T1000 (cell line): ENCODE data around the gene LMCD1.

Experiments
- DNase-seq: peaks from one replicate; lab custom pipeline; 2025; ENCODE audit warnings: mixed read lengths; lab: John Stamatoyannopoulos, UW

LMCD1 gene

DNA sequence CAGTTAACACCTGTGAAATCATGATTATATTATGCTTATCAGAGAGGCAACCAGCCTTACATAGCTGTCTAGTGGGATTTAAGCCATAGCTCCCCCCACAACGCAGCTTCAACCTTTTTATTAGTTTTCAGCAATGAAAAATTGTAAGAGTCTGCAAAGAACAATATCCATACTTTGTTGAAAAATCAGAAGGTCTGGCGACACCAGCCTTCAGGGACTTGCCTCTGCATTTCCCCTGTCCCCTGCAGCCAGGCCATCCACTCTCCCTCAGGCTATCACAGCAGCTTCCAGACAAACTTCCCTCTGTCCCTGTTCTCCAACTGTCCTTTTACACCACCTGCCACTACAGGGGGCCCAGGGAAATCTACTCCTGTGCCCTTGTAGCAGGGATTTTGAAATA lies 83.0 kb downstream of the LMCD1 start:
- DNase-seq = no peak

DNA sequence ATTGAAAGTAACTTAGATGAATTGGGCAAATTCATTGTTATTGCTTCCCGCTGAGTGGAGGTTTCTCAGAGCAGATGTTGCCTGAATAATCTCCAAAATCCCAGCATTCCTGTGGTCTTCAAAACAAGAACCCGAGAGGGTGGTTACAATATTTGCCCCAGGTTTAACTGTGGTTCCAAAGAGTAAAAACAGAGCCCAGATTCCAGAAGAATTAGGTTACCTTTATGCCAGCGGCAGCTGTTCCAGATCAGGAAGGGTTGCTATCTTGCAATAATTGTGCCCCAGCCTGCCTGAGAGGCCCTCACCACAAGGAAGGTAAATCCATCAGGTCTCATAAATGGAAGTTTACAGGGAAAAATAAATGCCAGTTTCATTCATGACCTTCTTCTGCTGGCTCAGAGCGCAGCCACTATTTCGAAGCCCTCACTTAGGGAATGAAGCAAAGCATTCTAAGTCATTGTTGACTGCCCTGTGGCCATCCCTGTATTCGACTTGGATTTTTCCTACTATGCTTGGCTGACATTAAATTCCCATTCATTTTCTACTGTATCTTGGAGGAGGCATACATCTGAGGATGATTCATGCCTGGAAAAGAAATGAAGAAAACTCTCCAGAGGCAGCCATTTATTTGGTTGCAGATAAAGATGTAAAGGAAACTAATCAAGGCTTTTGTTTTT lies 88.4 kb downstream of the LMCD1 start:
- no peak for DNase-seq

DNA sequence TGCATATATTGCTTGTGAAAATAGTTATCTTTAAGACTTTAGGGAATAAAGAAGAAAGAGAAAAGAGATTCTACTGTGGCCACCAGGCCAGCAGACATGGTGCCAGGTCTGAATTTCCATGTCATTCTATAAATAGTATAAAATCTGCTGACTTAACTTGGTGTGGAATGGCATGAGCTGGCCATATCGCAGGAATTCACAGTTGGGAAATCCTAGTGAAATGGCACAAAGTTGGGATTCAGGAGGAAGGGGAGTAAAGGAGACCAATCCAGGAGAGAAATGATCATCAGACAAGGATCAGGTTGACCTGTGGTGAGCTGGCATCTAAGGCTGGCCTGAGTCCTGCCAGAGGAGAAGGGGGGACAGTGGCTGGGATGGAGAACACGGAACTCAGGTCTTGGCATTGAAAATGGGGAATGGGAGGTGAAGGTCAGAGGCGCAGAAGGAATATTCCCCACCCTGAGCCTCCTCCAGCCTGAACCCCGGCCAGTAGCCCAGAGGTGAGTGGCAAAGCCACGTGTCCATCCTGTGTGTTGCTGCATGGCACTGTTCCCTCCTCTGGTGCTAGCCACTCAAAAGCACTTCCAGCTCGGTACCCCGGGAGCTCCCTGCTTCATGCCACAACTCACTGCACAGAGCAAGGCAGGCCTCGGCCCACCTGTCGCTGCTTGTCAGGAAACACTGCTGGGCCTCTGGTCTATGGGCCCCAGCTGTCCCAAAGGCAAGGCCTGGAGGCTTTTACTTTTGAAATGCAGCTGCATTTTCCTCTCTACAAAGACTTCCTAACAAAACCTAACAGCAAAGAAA lies 91.6 kb downstream of the LMCD1 start:
- no peak for DNase-seq

DNA sequence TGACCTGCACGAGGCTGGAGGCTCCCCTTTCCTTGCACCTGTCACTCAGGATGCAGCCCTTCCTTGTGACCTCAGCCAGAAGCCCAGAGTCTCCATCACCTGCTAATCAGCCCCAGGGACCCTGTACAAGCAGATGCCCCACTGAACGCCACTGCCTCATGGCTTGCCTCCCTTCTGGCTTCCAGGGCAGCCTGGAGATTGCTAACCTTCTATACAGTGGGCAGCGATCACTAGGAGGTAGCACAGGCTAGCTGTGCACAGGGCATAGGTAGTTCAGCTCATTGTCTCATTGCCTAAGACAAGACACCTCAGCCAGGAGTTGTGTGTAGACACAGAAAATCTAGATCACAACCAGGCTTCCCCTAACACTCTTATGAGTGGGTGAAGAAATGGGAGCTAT lies 93.6 kb downstream of the LMCD1 start:
- DNase-seq = no peak

- DNase-seq = no peak
These were observed 94.1 kb downstream of the LMCD1 start for GRCh38 chr3:8595695-8596115.

DNA sequence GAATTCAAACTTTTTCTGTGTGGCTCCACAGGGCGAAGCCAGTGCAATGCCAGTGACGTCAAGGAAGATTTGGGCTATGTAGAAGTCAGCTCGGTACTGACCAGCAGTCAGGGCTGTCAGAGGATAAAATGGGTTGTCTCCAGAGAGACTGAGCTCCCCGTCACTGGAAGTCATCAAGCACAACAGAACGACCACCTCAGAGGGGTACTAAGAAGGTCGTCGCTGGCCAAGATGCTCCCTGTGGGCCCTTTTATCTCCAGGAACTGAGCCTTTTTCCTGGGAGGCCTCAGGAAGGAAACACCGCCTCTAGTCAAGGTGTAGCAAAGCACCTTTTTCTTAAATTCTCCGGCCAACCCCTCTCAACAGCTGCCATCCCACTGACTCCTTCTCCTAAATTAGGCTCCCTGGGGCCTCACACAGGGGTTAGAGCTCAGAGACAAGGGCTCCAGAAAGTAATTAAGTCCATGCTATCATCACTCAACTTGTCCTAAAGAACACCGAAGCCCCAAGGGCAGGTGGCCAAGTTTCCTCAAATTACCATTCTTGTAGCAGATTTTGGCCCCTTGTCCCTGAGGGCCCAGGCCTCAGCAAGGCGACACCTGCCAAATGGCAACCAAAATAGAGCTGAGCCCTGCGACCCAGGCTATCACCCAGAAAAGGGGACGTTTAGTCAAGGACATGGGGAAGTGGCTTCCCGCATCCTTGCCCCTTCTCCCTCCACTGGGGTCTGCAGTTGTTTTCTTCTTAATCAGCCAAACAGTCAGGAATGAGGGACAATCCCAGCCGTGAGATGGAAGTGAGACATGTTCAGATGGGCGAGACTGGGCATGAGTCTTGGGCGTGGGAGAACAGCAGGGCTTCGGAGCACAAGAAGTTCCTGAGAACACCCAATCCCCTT lies 94.9 kb downstream of the LMCD1 start:
- DNase-seq = no peak

GRCh38 chr3:8597219-8597853 lies 95.7 kb downstream of the LMCD1 start:
- no peak for DNase-seq

DNA sequence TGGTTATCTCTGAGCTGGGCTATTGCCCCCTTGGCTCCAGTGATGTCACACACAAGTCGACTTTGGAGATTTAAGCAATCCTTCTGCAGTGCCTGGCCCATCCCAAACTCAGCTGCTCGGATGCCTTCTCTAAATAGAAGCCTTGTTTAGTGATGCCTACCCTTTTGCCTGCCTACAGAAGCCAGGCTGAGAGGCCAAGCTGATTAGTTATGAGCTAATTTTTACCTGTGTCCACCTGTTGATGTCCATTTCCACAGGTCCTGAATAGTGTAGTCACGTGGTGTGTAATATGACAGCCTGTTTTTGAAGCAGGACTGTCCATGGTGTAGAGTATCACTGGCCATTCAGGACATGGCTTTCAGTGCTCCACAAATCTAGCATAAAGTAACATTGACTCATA lies 97.5 kb downstream of the LMCD1 start:
- no peak for DNase-seq

DNA sequence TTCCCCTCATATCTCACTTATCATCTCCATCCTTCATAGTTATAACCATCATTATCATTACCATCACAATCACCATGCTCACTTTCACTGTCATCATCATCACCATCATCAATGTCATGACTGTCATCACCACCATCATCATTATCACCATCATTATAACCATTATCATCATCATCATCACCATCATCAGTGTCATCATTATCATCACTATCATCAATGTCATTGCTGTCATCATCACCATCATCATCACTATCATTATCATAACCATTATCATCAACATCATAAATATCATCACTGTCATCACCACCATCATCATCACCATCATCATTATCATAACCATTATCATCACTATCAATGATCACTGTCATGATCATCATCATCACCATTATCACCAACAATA lies 98.8 kb downstream of the LMCD1 start:
- DNase-seq = no peak

DNA sequence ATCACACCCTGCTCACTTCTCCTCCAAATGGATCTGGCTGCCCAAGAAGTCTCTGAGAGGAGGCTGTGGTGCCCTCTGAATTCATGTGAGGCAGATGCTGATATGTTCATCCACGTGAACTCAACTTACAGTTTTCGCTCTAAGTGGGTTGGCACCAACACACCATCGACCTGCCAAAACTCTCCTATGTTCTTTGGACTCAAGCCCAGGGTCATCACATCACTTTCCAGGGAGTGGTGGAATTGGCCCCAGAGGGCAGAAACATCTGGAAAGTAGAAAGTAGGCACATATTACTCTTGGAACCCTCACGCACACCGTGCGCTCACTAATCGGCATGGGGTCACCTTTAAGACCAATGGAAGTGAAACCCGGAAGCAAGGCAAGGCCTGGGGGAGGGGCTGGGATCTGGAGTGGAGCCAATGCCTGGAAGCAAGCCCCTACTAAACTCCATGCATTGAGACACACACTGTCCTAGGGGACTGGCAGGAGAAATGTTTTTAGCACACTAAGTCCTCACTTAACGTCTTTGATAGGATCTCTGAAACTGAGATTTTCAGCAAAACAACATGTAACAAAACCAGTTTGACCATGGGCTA lies 101.6 kb downstream of the LMCD1 start:
- DNase-seq = no peak

GRCh38 chr3:8604006-8604405 lies 102.4 kb downstream of the LMCD1 start:
- no peak for DNase-seq

DNA sequence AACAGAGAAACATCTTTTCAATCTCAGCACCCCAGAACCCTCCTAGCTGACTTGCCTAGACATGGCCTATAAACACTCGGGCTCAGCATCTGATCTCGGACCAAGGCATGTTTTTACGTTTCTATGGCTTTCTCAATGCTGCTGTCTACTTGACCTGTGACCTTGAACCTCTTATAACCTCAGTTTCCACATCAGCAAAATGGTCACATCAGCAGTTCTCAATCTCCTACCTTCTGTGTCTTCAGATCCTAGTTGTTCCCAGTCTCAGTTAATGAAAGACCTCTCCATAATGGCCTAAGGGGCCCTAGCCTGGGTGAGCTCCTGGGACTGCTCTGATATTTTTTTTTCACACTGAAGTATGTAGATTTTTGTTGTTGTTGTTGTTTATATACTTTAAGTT lies 103.4 kb downstream of the LMCD1 start:
- DNase-seq = no peak

GRCh38 chr3:8606701-8607231 lies 105.1 kb downstream of the LMCD1 start:
- no peak for DNase-seq

DNA sequence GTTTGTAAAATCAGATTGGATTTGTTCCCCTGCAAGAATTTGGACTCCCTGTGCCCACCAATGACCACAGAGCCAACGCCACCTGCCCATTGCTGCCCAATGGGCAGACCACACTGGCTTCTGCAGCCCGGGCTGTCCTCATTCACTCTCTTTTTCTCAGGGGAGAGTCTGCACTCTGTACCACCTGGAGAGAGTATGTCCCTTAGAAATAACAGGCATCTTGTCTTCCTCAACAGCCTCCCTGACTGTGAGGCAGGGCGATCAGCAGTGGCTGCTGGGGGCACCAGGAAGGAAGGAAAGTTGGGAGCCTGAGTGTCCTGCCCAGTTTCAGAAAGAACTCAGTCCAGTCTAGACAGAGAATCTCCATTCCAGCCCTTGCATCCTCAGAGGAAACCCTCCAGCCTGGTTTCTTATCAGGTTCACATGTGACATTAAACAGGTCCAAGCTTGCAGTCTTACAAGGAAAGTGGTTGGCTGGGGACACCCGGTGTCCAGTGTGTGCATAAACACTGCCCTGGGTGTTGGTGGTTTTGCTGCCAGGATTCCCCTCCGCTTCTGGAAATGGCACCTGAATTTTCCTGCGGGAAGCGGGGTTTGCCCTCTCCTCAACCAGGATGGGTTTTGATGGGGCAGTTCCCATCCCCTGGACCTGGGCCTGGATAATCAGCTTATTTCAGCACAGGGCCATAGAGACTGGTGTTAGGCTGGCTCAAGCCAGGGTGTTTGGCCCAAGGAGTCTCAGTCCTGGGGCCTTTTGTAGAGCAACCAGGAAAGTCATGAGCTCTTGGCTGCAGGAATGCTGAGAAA lies 105.8 kb downstream of the LMCD1 start:
- DNase-seq = no peak

DNA sequence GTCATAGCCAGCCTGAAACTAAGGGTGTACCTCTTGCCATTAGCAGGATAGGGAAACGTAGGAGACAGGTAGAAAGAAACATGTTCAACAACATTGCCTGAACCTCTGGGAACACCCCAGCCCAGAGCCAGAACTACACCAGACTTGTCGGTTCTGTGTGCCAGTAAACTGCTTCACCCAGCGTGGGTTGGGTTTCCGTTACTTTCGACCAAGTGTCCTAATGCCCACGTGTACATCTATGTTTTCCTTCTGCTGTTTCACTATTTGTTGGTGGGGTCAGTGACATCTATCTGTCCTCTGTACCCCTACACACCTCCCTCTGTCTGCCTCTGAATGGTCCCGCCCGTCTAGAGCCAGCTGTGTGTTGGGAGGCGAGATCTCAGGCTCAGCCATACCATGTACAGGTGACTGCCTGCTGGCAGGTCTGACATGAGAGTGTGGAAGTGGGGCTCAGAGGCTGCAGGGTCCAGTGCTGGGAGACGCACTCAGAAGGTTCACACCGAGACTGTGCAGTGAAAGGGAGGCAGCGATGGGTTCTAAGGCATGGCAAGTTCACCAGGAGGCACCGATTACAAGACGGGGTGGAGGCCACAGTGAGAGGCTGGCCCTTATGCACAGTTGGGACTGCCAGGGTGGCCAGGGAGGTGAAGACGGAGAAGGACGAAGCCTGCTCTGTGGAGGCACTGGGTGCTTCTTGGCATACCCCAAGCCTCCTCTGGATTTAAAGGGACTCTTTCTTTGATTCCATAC lies 106.6 kb downstream of the LMCD1 start:
- DNase-seq = no peak

DNA sequence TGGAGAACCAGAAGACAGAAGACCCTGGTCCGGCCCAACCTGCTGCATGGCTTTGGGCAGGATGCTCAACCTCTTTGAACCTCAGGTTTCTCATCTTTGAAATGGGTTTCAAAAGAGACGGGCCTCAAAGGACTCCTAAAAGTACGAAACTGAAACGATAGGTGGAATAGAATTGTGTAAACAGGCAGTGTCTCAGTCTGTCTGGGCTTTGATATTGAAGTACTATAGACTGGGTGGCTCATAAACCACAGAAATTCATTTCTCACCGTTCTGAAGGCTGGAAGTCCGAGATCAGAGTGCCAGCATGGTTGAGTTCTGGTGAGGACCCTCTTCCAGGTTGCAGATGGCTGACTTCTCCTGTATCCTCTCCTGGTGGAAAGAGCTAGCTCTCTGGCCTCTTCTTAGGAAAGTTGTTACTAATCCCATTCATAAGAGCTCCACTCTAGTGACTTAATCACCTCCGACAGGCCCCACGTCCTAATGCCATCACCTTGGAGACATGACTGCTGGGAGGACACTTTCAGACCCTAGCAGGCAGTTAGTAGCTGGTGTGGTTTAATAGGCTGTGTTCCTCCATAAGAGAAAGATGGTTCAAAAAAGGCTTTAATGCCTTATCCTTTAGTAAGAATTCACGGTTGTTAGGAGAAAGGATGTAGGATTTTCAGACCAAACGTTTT lies 107.3 kb downstream of the LMCD1 start:
- no peak for DNase-seq

GRCh38 chr3:8610951-8611350 lies 109.3 kb downstream of the LMCD1 start:
- no peak for DNase-seq

DNA sequence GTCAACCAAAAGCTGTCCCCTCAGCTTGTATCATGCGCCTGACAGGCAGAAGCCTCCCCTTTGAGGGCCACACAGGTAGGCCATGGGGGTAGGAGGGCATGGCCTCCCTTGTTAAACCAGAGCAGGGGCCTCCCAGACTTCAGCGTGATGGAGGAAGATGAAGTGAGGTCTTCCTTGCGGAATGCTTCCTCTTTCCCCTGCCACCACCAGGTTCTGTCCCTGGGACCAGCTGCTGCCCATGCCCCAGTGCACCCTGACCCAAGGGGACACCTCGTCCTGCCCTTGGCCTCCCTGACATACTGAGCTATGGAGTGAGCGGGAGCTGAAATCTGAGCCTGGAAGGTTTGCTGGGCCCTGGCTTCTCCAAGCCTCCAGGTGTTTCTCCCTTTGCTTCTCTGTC lies 116.3 kb downstream of the LMCD1 start:
- no peak for DNase-seq

- no peak for DNase-seq
These were observed 117.3 kb downstream of the LMCD1 start for GRCh38 chr3:8618950-8619349.
